Midbrain (tissue), 1 donor: ENCODE results near the gene MOCS3.

Source experiments
- DNase-seq: peaks from one replicate; lab custom pipeline; 2025; lab: John Stamatoyannopoulos, UW

Gene MOCS3

GRCh38 chr20:51012357-51012756 lies 53.7 kb downstream of the MOCS3 start:
- no peak for DNase-seq
